GM19463 (cell line): Measurements from ENCODE around the gene VENTX.
"Not testable (repeated sequence)": the region's sequence is repeated elsewhere in the genome, so short reads cannot be mapped to it uniquely, and the experiment has no call there.

Experiments
- ATAC-seq: cut with Tn5 transposase; IDR thresholded peaks from one replicate; pipeline ENCODE4 v1.9.1; 2021; ENCODE audit warnings: mild to moderate bottlenecking, moderate library complexity; ENCODE audit not compliant: unreplicated experiment

VENTX gene

GRCh38 chr10:133214468-133215410 lies 22.9 kb upstream of the VENTX start:
- no peak for ATAC-seq

DNA sequence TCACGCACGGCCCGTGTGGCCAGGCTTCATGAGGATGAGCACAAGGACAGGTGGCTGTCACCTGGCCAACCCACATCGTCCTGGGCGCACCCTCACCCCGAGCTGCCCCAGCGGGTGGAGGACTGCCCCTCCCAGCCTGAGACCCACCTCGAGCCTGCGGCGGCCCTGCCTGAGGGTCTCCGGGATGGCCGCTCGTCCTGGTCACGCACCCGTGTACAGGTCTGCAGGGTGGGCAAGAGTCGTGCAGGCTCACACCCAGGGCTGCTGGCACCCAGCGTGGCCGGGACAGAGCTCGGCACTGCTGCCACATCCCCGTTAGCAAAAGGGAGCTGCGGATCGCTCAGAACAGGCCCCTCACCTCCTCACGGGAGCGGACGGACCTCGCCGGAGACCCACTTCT lies 22.1 kb upstream of the VENTX start:
- ATAC-seq: no peak

- ATAC-seq: no peak
Measured at GRCh38 chr10:133216776-133217175, 20.9 kb upstream of the VENTX start.

GRCh38 chr10:133217800-133218589 lies 19.7 kb upstream of the VENTX start:
- no peak for ATAC-seq

DNA sequence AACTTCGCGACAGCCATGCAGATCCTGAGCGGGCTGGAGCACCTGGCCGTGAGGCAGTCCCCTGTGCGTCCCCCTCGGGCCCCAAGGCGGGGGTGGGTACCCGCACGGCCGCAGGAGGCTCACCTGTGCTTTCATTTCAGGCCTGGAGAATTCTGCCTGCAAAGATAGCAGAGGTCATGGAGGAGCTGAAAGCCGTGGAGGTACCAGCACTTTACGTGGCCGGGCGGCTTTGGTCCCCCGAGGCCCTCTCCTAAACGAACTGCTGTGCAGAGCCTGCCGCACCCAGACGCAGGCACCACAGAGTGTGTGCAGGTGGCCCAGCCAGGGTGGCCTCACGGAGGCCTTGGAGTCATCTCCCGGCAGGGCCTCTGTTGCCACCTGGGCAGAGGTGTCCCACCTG lies 18.8 kb upstream of the VENTX start:
- no peak for ATAC-seq

DNA sequence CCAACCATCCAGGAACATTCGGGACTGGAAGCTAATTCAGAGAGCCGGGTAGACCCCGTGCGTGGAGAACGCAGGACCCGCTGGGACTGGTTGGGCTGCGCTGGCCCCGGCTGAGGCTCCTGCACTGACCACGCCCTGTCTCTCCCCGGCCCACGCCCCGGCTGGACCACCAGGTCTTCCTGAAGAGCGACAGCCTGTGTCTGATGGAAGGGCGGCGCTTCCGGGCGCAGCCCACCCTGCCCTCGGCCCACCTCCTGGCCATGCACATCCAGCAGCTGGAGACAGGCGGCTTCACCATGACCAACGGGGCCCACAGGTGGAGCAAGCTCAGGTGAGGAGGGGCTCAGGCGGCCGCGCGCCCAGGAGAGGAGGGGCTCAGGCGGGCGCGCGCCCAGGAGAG lies 17.9 kb upstream of the VENTX start:
- ATAC-seq: no peak

GRCh38 chr10:133221331-133221730 lies 16.3 kb upstream of the VENTX start:
- no peak for ATAC-seq

DNA sequence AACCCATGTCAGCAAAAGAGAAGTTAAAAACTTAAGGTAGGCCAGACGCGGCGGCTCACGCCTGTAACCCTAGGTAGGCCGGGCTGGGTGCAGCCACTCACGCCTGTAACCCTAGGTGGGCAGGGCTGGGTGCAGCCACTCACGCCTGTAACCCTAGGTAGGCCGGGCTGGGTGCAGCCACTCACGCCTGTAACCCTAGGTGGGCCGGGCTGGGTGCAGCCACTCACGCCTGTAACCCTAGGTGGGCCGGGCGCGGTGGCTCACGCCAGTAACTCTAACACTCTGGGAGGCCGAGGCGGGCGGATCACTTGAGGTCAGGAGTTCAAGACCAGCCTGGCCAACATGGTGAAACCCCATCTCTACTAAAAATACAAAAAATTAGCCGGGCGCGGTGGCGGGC lies 15.9 kb upstream of the VENTX start:
- not testable (repeated sequence) for ATAC-seq

DNA sequence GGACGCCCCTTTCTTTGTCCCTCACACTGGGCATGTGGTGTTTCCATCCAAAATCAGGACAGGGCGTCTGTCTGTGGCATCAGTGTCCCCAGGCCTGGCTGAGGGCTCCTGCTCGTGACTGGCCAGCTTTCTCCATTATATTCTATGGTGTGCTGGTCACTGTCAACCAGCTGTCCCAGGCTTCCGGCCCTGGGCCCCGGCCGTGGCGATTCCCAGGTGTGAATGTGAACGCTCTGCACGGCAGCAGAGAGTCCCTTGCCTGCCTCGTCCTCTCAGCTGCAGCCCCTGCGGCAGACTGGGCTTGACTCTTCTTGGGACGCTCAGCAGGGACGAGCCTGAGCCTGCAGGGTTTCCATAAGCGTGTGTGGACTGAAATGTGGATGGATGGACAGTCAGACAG lies 13.6 kb upstream of the VENTX start:
- ATAC-seq: no peak

- no peak for ATAC-seq
Measured at GRCh38 chr10:133224756-133225372, 12.8 kb upstream of the VENTX start.

- no peak for ATAC-seq
Measured at GRCh38 chr10:133225707-133226191, 11.9 kb upstream of the VENTX start.

GRCh38 chr10:133226251-133226808 lies 11.3 kb upstream of the VENTX start:
- no peak for ATAC-seq

DNA sequence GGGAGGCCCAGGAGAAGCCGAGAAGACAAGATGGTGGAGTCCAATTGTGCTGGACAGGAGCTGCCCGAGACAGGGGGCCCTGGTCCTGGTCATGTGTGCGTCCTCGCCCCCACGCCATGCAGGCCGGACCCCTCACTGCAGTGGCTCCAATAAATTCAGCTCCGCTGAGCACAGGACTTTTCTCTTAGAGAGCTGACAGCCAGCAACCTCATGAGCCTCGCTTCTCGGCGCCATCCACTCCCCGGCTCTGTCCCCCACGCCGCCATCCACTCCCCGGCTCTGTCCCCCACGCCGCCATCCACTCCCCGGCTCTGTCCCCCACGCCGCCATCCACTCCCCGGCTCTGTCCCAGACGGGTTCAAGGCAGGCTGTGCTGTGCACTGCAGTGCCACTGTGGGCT lies 10.4 kb upstream of the VENTX start:
- no peak for ATAC-seq

- ATAC-seq: no peak
Measured at GRCh38 chr10:133229265-133230043, 8.2 kb upstream of the VENTX start.

- no peak for ATAC-seq
Measured at GRCh38 chr10:133230044-133230361, 7.7 kb upstream of the VENTX start, which contains the start of gene UTF1. Gene UTF1, plus strand, starts transcription at chr10:133230217. Its CDS starts 72 bp downstream, at chr10:133230289.

GRCh38 chr10:133230387-133231195 lies 7.1 kb upstream of the VENTX start:
- no peak for ATAC-seq

- ATAC-seq: no peak
Measured at GRCh38 chr10:133231244-133231945, 6.3 kb upstream of the VENTX start.

DNA sequence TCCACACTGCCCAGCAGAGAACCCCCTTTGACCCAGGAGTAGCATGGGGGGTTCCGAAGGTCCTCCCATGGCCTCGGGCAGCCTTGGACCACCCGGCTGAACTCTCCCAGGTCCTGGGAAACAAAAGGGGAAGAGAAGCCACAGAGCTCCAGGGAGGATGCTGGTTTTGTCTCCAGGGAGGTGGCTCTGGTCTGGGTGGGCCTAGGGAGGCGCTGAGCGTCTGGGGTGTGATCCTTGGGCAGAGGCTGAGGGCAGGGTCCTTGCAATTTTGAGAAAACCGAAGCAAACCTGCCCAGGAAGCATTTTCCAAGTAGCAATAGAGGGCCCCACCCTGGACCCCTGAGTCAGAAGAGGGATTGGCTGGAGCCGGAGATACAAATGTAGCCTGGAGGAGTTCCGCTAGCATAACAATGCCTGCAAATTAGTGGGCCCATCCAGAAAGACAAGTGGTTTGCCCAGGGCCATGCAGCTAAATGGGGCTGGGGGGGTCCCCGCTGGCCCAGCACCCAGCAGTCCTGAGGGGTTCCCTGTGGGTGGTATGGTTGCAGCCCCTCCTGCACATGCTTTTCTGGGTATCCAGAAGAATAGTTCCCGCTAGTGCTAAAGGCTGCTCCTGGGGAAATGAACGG lies 5.6 kb upstream of the VENTX start:
- no peak for ATAC-seq
